Measurements from ENCODE around the gene LDLRAD4. TPM values are rescaled to one million over a fixed set of nuclear protein-coding genes. Genes with fewer than 3 reads are reported as not detected.

Gene LDLRAD4
- total RNA-seq, 1 donor: under 0.01 TPM

GRCh38 chr18:13584825-13585224 lies 366.3 kb downstream of the LDLRAD4 start:
- TF ChIP-seq CTCF (IDR thresholded peaks at IDR 0.05; ENCODE audit: extremely low read depth, low read depth, low read length): no peak
- no peak overlapping the region for H3K4me2 ChIP-seq (ENCODE audit: insufficient read depth, low read length)
- H3K27me3 ChIP-seq (ENCODE audit: insufficient read depth, low read length): no peaks in the 10 kb centered on the region
- H2AFZ ChIP-seq (ENCODE audit: low read length): no peak overlapping the region
- H3K4me1 ChIP-seq (ENCODE audit: insufficient read depth, low read length): no peaks in the 10 kb centered on the region
- H3K27ac ChIP-seq (ENCODE audit: low read depth, low read length): no peak overlapping the region
- no peaks in the 10 kb centered on the region for H3K36me3 ChIP-seq (ENCODE audit: insufficient read depth, low read length)
- H3K9me3 ChIP-seq (ENCODE audit: low read depth, low read length): no peaks in the 10 kb centered on the region
- no peak overlapping the region for H3K4me3 ChIP-seq (ENCODE audit: insufficient read depth, low read length)
- no peak for DNase-seq (ENCODE audit: insufficient read length, low spot score, missing footprints)
- H4K20me1 ChIP-seq (ENCODE audit: insufficient read depth, low read length): no peaks in the 10 kb centered on the region
- no peaks in the 10 kb centered on the region for H3K79me2 ChIP-seq (ENCODE audit: insufficient read depth, low read length)

- Histone ChIP-seq H3K9me3 (ENCODE audit: low read depth, low read length) (no peaks in the 10 kb centered on the region), H3K36me3 (ENCODE audit: insufficient read depth, low read length) (no peaks in the 10 kb centered on the region), H3K4me2 (ENCODE audit: insufficient read depth, low read length) (no peak overlapping the region), H3K27me3 (ENCODE audit: insufficient read depth, low read length) (no peaks in the 10 kb centered on the region), H3K27ac (ENCODE audit: low read depth, low read length) (no peak overlapping the region), H3K4me1 (ENCODE audit: insufficient read depth, low read length) (no peaks in the 10 kb centered on the region), H4K20me1 (ENCODE audit: insufficient read depth, low read length) (no peaks in the 10 kb centered on the region), H3K79me2 (ENCODE audit: insufficient read depth, low read length) (no peaks in the 10 kb centered on the region), H2AFZ (ENCODE audit: low read length) (no peak overlapping the region), H3K4me3 (ENCODE audit: insufficient read depth, low read length) (no peak overlapping the region)
- TF ChIP-seq CTCF (IDR thresholded peaks at IDR 0.05; ENCODE audit: extremely low read depth, low read depth, low read length): no peak
- DNase-seq (ENCODE audit: insufficient read length, low spot score, missing footprints): no peak
These were observed 367.0 kb downstream of the LDLRAD4 start for GRCh38 chr18:13585379-13586153.

- no peak overlapping the region for H3K27ac ChIP-seq (ENCODE audit: low read depth, low read length)
- H4K20me1 ChIP-seq (ENCODE audit: insufficient read depth, low read length): no peaks in the 10 kb centered on the region
- no peak for TF ChIP-seq CTCF (IDR thresholded peaks at IDR 0.05; ENCODE audit: extremely low read depth, low read depth, low read length)
- H3K9me3 ChIP-seq (ENCODE audit: low read depth, low read length): no peaks in the 10 kb centered on the region
- H3K4me2 ChIP-seq (ENCODE audit: insufficient read depth, low read length): no peak overlapping the region
- H3K36me3 ChIP-seq (ENCODE audit: insufficient read depth, low read length): no peaks in the 10 kb centered on the region
- H3K4me1 ChIP-seq (ENCODE audit: insufficient read depth, low read length): no peaks in the 10 kb centered on the region
- H2AFZ ChIP-seq (ENCODE audit: low read length): no peak overlapping the region
- H3K4me3 ChIP-seq (ENCODE audit: insufficient read depth, low read length): no peak overlapping the region
- H3K79me2 ChIP-seq (ENCODE audit: insufficient read depth, low read length): no peaks in the 10 kb centered on the region
- H3K27me3 ChIP-seq (ENCODE audit: insufficient read depth, low read length): no peaks in the 10 kb centered on the region
- no peak for DNase-seq (ENCODE audit: insufficient read length, low spot score, missing footprints)
These were observed 368.4 kb downstream of the LDLRAD4 start for GRCh38 chr18:13587001-13587400.

GRCh38 chr18:13587477-13587876 lies 368.9 kb downstream of the LDLRAD4 start:
- Histone ChIP-seq H3K4me1 (ENCODE audit: insufficient read depth, low read length) (no peaks in the 10 kb centered on the region), H3K36me3 (ENCODE audit: insufficient read depth, low read length) (no peaks in the 10 kb centered on the region), H3K4me2 (ENCODE audit: insufficient read depth, low read length) (no peak overlapping the region), H3K4me3 (ENCODE audit: insufficient read depth, low read length) (no peak overlapping the region), H3K9me3 (ENCODE audit: low read depth, low read length) (no peaks in the 10 kb centered on the region), H2AFZ (ENCODE audit: low read length) (no peak overlapping the region), H4K20me1 (ENCODE audit: insufficient read depth, low read length) (no peaks in the 10 kb centered on the region), H3K79me2 (ENCODE audit: insufficient read depth, low read length) (no peaks in the 10 kb centered on the region), H3K27ac (ENCODE audit: low read depth, low read length) (no peak overlapping the region), H3K27me3 (ENCODE audit: insufficient read depth, low read length) (no peaks in the 10 kb centered on the region)
- TF ChIP-seq CTCF (IDR thresholded peaks at IDR 0.05; ENCODE audit: extremely low read depth, low read depth, low read length): no peak
- no peak for DNase-seq (ENCODE audit: insufficient read length, low spot score, missing footprints)
